GM12864 (cell line): ENCODE measurements around the gene ALDH1B1.
"Not testable (repeated sequence)": the region's sequence is repeated elsewhere in the genome, so short reads cannot be mapped to it uniquely, and the experiment has no call there.

Source experiments
- DNase-seq: peaks from one replicate; pipeline ENCODE4 v3.0.0-alpha.2; 2011; ENCODE audit warnings: low read depth
- H3K4me3 ChIP-seq: 2 replicates; pipeline ENCODE4 v1.5.1; 2011; ENCODE audit warnings: mild to moderate bottlenecking, low read depth, low read length, control low read depth
- TF ChIP-seq, protein P1 (sequence below): IDR thresholded peaks from 2 replicates; pipeline ENCODE4 v1.5.1; 2011; ENCODE audit warnings: low read depth, mild to moderate bottlenecking, moderate library complexity, low read length, control low read depth, inconsistent platforms; ENCODE audit errors: missing control alignments

ALDH1B1 gene

DNA sequence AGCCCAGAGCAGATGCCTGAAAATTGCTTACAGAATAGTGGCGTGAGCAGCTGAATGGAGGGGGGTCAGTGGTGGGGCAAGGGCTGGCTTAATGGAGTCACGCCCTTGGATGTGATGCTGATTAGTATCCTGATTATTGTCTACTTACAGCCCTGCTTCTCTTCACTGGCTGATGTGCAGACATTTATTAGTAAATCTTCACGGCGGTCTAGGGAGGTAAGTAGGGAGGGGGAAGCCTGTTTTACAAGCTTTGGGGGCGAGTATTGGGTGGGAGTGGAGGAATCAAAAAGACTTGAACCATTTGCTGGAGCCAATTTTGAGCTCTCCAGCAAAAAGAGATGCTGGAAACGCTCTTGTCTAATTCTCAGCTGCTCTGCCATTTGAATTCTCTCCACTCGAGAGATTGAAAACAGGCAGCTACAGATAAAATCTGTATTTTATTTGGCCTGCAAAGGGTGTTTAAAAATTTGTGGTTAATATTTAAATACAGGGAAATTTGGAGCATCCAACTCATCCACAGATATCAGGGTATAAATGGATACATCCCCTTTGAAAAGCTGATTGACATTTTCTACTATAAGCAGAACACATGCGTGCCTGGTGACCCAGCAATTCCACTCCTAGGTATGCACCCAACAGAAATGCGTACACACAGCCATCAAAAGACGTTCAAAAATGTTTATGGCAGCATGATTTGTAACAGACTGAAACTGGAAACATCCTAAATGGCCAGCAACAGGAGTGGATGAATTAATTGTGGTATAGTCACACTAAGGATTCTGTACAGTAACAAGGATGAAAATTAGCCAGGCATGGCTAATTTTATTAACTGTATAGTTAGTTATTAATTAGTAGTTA lies 19.5 kb upstream of the ALDH1B1 start:
- DNase-seq: no peak
- TF ChIP-seq, protein P1, sequence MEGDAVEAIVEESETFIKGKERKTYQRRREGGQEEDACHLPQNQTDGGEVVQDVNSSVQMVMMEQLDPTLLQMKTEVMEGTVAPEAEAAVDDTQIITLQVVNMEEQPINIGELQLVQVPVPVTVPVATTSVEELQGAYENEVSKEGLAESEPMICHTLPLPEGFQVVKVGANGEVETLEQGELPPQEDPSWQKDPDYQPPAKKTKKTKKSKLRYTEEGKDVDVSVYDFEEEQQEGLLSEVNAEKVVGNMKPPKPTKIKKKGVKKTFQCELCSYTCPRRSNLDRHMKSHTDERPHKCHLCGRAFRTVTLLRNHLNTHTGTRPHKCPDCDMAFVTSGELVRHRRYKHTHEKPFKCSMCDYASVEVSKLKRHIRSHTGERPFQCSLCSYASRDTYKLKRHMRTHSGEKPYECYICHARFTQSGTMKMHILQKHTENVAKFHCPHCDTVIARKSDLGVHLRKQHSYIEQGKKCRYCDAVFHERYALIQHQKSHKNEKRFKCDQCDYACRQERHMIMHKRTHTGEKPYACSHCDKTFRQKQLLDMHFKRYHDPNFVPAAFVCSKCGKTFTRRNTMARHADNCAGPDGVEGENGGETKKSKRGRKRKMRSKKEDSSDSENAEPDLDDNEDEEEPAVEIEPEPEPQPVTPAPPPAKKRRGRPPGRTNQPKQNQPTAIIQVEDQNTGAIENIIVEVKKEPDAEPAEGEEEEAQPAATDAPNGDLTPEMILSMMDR: no peak
- no peak overlapping the region for H3K4me3 ChIP-seq

DNA sequence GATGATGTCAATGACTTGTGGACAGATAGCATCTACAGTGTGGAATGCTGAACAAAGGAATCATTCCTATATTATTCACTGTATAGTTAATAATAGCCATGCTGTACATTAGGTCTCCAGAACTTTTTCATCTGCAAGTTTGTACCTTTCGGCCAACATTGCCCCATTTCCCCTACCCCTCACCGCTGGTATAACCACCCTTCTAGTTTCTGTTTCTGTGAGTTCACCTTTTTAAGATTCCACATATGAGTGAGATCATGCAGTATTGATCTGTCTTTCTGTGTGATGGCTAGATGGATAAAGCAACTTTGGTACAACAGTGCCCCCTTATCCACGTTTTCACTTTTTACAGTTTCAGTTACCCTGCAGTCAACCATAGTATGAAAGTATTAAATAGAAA lies 18.8 kb upstream of the ALDH1B1 start:
- no peak for DNase-seq
- no peak overlapping the region for H3K4me3 ChIP-seq
- TF ChIP-seq, protein P1: no peak

DNA sequence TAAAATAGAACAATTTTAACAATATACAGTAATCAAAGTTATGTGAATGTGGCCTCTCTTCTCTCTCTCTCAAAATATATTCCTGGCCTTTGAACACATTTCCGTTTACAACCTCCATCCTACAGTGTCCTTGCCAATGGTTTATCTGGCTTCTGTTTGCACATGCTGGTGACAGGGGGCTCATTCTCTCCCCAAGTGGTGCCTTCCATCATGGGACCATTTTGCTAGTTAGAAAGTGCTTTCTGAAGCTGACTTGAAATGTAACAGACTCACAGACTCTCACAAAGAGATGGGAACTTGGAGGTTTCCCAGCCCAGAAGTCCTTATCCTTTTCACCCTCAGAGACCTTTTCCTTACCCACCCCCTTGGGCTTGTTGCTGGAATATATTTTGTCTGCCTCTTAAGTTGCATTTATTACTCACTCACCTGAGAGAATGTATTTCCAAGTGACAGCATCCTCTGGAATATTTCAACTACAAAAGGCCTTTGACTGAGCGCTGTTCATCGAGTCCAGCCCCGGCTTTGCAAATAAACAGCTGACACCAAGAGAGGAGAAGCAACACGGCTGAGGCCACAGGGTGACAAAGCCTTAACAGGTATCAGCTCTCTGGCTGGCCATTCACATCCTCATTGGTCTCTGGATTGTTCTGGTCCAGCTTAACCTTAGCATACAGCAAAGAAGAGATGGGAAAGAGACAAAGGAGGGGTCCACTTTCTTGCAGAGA lies 17.5 kb upstream of the ALDH1B1 start:
- TF ChIP-seq, protein P1: no peak
- H3K4me3 ChIP-seq: no peak overlapping the region
- no peak for DNase-seq

DNA sequence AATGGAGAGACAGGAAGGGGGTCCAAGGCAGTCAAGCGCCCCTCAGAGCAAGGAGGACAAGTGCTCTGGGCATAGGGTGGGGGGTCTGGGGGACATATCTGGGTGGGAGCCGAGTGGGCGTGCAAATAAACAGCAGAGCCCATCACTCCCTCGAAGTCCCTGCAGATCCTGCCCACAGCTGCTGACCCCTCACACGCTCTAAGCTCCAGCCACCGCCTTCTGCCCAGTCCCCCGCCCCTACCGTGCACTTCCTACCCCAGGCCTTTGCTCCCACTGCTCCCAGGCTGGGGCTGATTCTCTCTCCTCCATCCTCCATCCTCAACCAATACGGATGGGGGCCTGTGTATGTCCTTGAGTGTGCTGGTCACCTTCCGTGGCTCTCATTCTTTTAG lies 16.9 kb upstream of the ALDH1B1 start:
- no peak for DNase-seq
- TF ChIP-seq, protein P1: no peak
- no peak overlapping the region for H3K4me3 ChIP-seq

DNA sequence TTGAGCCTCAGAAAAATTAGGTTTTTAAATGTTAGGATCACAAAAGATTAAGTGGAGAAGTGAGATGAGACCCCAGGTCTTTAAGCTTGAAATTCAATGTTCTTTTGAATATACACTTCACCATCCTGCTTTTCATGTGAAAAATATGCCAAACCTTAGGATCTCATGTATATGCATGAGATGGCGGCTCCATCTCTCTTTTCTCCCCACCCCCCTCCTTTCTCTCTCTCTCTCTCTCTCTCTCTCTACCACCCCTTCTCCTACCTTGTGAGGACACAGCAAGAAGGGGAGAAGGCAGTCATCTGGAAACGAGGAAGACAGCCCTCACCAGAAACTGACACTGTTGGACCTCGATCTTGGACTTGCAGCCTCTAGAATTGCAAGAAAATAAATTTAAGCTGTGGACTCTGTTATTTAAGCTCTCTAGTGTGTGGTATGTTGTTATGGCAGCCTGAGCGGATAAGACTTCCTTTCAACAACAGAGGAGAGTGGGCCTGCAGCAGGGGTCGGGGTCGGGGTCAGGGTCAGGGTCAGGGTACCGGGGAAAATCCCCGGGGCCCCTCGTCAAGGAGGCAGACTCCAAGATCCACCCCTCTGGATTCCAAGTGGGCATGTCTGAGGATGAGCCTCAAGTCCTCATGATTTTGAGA lies 16.4 kb upstream of the ALDH1B1 start:
- TF ChIP-seq, protein P1: no peak
- H3K4me3 ChIP-seq: no peak overlapping the region
- DNase-seq: no peak

DNA sequence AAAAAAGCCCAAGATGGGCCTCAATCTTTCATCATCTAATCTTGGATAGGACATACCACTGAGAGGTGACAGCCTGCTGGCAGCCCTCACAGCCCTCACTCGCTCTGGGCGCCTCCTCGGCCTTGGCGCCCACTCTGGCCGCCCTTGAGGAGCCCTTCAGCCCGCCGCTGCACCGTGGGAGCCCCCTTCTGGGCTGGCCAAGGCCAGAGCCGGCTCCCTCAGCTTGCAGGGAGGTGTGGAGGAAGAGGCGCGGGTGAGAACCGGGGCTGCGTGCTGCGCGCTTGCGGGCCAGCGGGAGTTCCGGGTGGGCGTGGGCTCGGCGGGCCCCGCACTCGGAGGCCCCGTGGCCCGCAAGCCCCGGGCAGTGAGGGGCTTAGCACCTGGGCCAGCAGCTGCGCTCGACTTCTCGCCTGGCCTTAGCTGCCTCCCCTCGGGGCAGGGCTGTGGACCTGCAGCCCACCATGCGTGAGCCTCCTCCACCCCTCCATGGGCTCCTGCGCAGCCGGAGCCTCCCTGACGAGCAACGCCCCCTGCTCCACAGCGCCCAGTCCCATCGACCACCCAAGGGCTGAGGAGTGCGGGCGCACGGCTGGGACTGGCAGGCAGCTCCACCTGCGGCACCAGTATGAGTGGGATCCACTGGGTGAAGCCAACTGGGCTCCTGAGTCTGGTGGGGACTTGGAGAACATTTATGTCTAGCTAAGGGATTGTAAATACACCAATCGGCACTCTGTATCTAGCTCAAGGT lies 15.0 kb upstream of the ALDH1B1 start:
- not testable (repeated sequence) for DNase-seq, H3K4me3 ChIP-seq
